K562 (cell line): ENCODE measurements around the gene DHX35. TPM values are rescaled to one million over a fixed set of nuclear protein-coding genes. Genes with fewer than 3 reads are reported as not detected.

Experiments
- BCL6 ChIP-seq: fragments of 250-450 bp; sonication (Bioruptor Pico); IDR thresholded peaks from 2 replicates; pipeline ENCODE4 v1.4.0; 2020
- CHD7 ChIP-seq: fragments of 200-600 bp; sonication (generic); IDR thresholded peaks from one replicate; pipeline ENCODE4 v1.6.1; 2012; ENCODE audit warnings: mild to moderate bottlenecking, low read depth, low read length, inconsistent platforms
- E2F6 ChIP-seq, 2 experiments: IDR thresholded peaks; 2 replicates each; pipeline ENCODE4 v1.6.1; 2011; ENCODE audit warnings: borderline replicate concordance in 1 of 2, control low read depth in 1 of 2, low read depth in 1 of 2, low read length in 1 of 2, mild to moderate bottlenecking in 1 of 2, mixed read lengths in 1 of 2, moderate library complexity in 1 of 2; ENCODE audit not compliant: insufficient read depth in 1 of 2, insufficient read length in 1 of 2, poor library complexity in 1 of 2, severe bottlenecking in 1 of 2; ENCODE audit errors: extremely low read depth in 1 of 2
- GTF2A2 ChIP-seq: IDR thresholded peaks from 2 replicates; pipeline ENCODE4 v1.6.1; 2016; ENCODE audit warnings: mild to moderate bottlenecking, missing genetic modification characterization, missing compliant biosample characterization
- HOMEZ ChIP-seq: fragments of 250-450 bp; sonication (Bioruptor Pico); IDR thresholded peaks from 2 replicates; pipeline ENCODE4 v1.4.0; 2020; ENCODE audit warnings: mild to moderate bottlenecking, moderate library complexity
- MYC ChIP-seq, 2 experiments: fragments of 250-450 bp in 1 of 2; sonication (Bioruptor Pico) in 1 of 2; IDR thresholded peaks; 2 replicates each; pipeline versions ENCODE4 v1.5.1 to v1.6.1; 2012 to 2021; ENCODE audit warnings: low read depth in 2 of 2, borderline replicate concordance in 1 of 2, improper control_type of control experiment in 1 of 2, low read length in 1 of 2, mild to moderate bottlenecking in 1 of 2, moderate library complexity in 1 of 2
- PHTF2 ChIP-seq: fragments of 250-450 bp; sonication (Bioruptor Pico); IDR thresholded peaks from 2 replicates; pipeline ENCODE4 v1.5.0; 2021; ENCODE audit warnings: mild to moderate bottlenecking
- ZNF121 ChIP-seq: sonication (generic); formaldehyde crosslinking; conservative IDR thresholded peaks from 2 replicates; pipeline ENCODE4 v1.8.0; 2022; ENCODE audit warnings: missing genetic modification reagents
- ZNF232 ChIP-seq: sonication (generic); formaldehyde crosslinking; IDR thresholded peaks from 2 replicates; pipeline ENCODE4 v1.8.0; 2022; ENCODE audit warnings: mild to moderate bottlenecking, missing genetic modification reagents
- polyA plus RNA-seq, 8 experiments: library from polyadenylated mRNA; depleted of rRNA in 4 of 8; stranded (reverse) in 5 of 8; unstranded in 3 of 8; fragments of >200 nt; fragmentation: Nextera tagmentation in 2 of 8; fragmentation: Illumina TruSeq in 1 of 8; extraction: Ambion mirVana in 2 of 8; extraction: Trizol in 1 of 8; gene quantifications; 2 replicates each; pipeline versions ENCODE4 v1.2.1 to v1.2.3, GENCODE V29; 2011 to 2014; ENCODE audit warnings: inconsistent platforms in 1 of 8, missing spikeins in 1 of 8
- total RNA-seq, 7 experiments: library from RNA; depleted of rRNA in 6 of 7; stranded (reverse); fragments of >200 nt in 6 of 7; fragmentation: Illumina TruSeq in 2 of 7; extraction: Trizol in 2 of 7; gene quantifications; 2 replicates each; pipeline versions ENCODE4 v1.2.1 to v1.2.3, GENCODE V29; 2011 to 2021; ENCODE audit warnings: low replicate concordance in 1 of 7

DHX35 gene
- total and polyA plus RNA-seq, 9 of the 15 experiments (the other 6 are each of a cell fraction or from before 2014, with no cell fraction given) = 6.5 to 25.6 (median 16.9) TPM

- TF ChIP-seq CHD7 (no peak), HOMEZ (CRISPR knock-in tag) (0 out of 2 replicates have a peak, but pooled peaks have one; percentile 40), GTF2A2 (peak; percentile 70; the same call in 1 of the 2 replicates), E2F6 (IDR thresholded peaks at IDR 0.05; ENCODE audit: borderline replicate concordance in 1 of 2, extremely low read depth in 1 of 2, insufficient read depth in 1 of 2, insufficient read length in 1 of 2, low read depth in 1 of 2, low read length in 1 of 2, poor library complexity in 1 of 2, severe bottlenecking in 1 of 2) (peak; percentile 43 to 57), BCL6 (no peak), PHTF2 (CRISPR knock-in tag) (no peak), ZNF121 (no peak; the same call in 1 of the 2 replicates), ZNF232 (CRISPR knock-in tag) (peak; percentile 82; the same call in 1 of the 2 replicates), MYC (IDR thresholded peaks at IDR 0.05; ENCODE audit: low read depth, low read length) (peak; percentile 53; the same call in 1 of the 2 replicates), MYC (CRISPR knock-in tag; IDR thresholded peaks at IDR 0.05; ENCODE audit: borderline replicate concordance, low read depth) (no peak)
Measured at GRCh38 chr20:38926142-38926933, 35.8 kb upstream of the DHX35 start, which contains the start of gene FAM83D (continued).
